DND-41 (cell line): ENCODE measurements around the gene MYO3A.

Experiments
- ATAC-seq: fragments of 200-7000 bp; cut with Tn5 transposase; 3 replicates; pipeline ENCODE4 v1.9.1; 2021; ENCODE audit warnings: low read depth; ENCODE audit not compliant: insufficient read depth
- DNase-seq: peaks from one replicate; pipeline ENCODE4 v3.0.0-alpha.2; 2020
- H2AFZ ChIP-seq: 2 replicates; pipeline ENCODE4 v1.6.0; 2012; ENCODE audit warnings: low read depth, low read length
- H3K27ac ChIP-seq: 2 replicates; pipeline ENCODE4 v1.5.1; 2012; ENCODE audit warnings: low read length, inconsistent platforms
- H3K27me3 ChIP-seq: fragments of 200-600 bp; sonication (generic); 2 replicates; pipeline ENCODE4 v1.6.0; 2012; ENCODE audit warnings: low read length, mild to moderate bottlenecking, inconsistent platforms; ENCODE audit not compliant: insufficient read depth, poor library complexity
- H3K36me3 ChIP-seq: 2 replicates; pipeline ENCODE4 v1.5.1; 2012; ENCODE audit warnings: low read length, inconsistent platforms; ENCODE audit not compliant: insufficient read depth
- H3K4me1 ChIP-seq: 2 replicates; pipeline ENCODE4 v1.5.1; 2012; ENCODE audit warnings: mild to moderate bottlenecking, low read length; ENCODE audit not compliant: insufficient read depth
- H3K4me2 ChIP-seq: 2 replicates; pipeline ENCODE4 v1.6.0; 2012; ENCODE audit warnings: mild to moderate bottlenecking, moderate library complexity, low read length, inconsistent platforms; ENCODE audit not compliant: insufficient read depth
- H3K4me3 ChIP-seq, 2 experiments: fragments of 200-600 bp in 1 of 2; shearing (Covaris generic) in 1 of 2; 2 replicates each; pipeline ENCODE4 v1.5.1; 2012 to 2016; ENCODE audit warnings: inconsistent platforms in 2 of 2, low read length in 2 of 2, mild to moderate bottlenecking in 2 of 2, low read depth in 1 of 2, moderate library complexity in 1 of 2
- H3K79me2 ChIP-seq: 2 replicates; pipeline ENCODE4 v1.6.0; 2012; ENCODE audit warnings: low read length, inconsistent platforms; ENCODE audit not compliant: insufficient read depth
- H3K9ac ChIP-seq: 2 replicates; pipeline ENCODE4 v1.6.0; 2012; ENCODE audit warnings: low read depth, mild to moderate bottlenecking, inconsistent platforms, low read length, moderate library complexity
- H3K9me3 ChIP-seq: 2 replicates; pipeline ENCODE4 v1.5.1; 2012; ENCODE audit warnings: low read length, moderate library complexity, mild to moderate bottlenecking, inconsistent platforms; ENCODE audit not compliant: insufficient read depth, severe bottlenecking
- H4K20me1 ChIP-seq: 2 replicates; pipeline ENCODE4 v1.6.0; 2012; ENCODE audit warnings: low read length; ENCODE audit not compliant: insufficient read depth
- CTCF ChIP-seq: IDR thresholded peaks from 2 replicates; pipeline ENCODE4 v1.5.1; 2012; ENCODE audit warnings: borderline replicate concordance, low read length, moderate library complexity, mild to moderate bottlenecking; ENCODE audit not compliant: poor library complexity, severe bottlenecking; ENCODE audit errors: extremely low read depth
- EZH2 ChIP-seq: IDR thresholded peaks from 3 replicates; pipeline ENCODE4 v1.6.1; 2012; ENCODE audit warnings: borderline replicate concordance, low read depth, mild to moderate bottlenecking, moderate library complexity, low read length, inconsistent platforms; ENCODE audit not compliant: severe bottlenecking

Gene MYO3A

GRCh38 chr10:26024303-26024702 is 90.3 kb downstream of the MYO3A start:
- Histone ChIP-seq H3K9me3 (no peaks in the 10 kb centered on the region), H3K4me2 (no peak overlapping the region), H3K27me3 (peaks cover 4% of the 10 kb centered on the region), H4K20me1 (no peaks in the 10 kb centered on the region), H3K27ac (no peak overlapping the region), H3K4me3 (no peak overlapping the region), H3K4me1 (no peaks in the 10 kb centered on the region), H3K79me2 (no peaks in the 10 kb centered on the region), H3K9ac (no peak overlapping the region), H2AFZ (no peak overlapping the region), H3K36me3 (no peaks in the 10 kb centered on the region)
- DNase-seq, result no peak
- no peak for ATAC-seq
- TF ChIP-seq EZH2 (no peak), CTCF (no peak)

GRCh38 chr10:26025523-26025922 is 91.5 kb downstream of the MYO3A start:
- peaks cover 4% of the 10 kb centered on the region for H3K27me3 ChIP-seq
- no peak overlapping the region for H3K27ac ChIP-seq
- no peaks in the 10 kb centered on the region for H3K4me1 ChIP-seq
- no peak overlapping the region for H3K4me2 ChIP-seq
- ATAC-seq (no peak), DNase-seq (no peak)
- TF ChIP-seq CTCF (no peak), EZH2 (no peak)
- no peak overlapping the region for H3K4me3 ChIP-seq
- no peaks in the 10 kb centered on the region for H3K36me3 ChIP-seq
- H2AFZ ChIP-seq, result no peak overlapping the region
- no peaks in the 10 kb centered on the region for H3K9me3 ChIP-seq
- no peaks in the 10 kb centered on the region for H4K20me1 ChIP-seq
- no peaks in the 10 kb centered on the region for H3K79me2 ChIP-seq
- no peak overlapping the region for H3K9ac ChIP-seq

- H3K36me3 ChIP-seq, result no peaks in the 10 kb centered on the region
- H2AFZ ChIP-seq, result no peak overlapping the region
- DNase-seq (no peak), ATAC-seq (no peak)
- no peaks in the 10 kb centered on the region for H3K9me3 ChIP-seq
- TF ChIP-seq EZH2 (no peak), CTCF (no peak)
- no peaks in the 10 kb centered on the region for H3K4me1 ChIP-seq
- H3K9ac ChIP-seq, result no peak overlapping the region
- H4K20me1 ChIP-seq, result no peaks in the 10 kb centered on the region
- H3K4me3 ChIP-seq, result no peak overlapping the region
- H3K27me3 ChIP-seq, result peaks cover 4% of the 10 kb centered on the region
- H3K4me2 ChIP-seq, result no peak overlapping the region
- no peak overlapping the region for H3K27ac ChIP-seq
- H3K79me2 ChIP-seq, result no peaks in the 10 kb centered on the region
Measured at GRCh38 chr10:26029858-26030257, 95.8 kb downstream of the MYO3A start.

- no peak overlapping the region for H3K4me3 ChIP-seq
- H3K9ac ChIP-seq, result no peak overlapping the region
- H3K4me2 ChIP-seq, result no peak overlapping the region
- no peak overlapping the region for H3K27ac ChIP-seq
- DNase-seq (no peak), ATAC-seq (no peak)
- no peaks in the 10 kb centered on the region for H3K27me3 ChIP-seq
- H3K9me3 ChIP-seq, result no peaks in the 10 kb centered on the region
- no peaks in the 10 kb centered on the region for H3K4me1 ChIP-seq
- H3K36me3 ChIP-seq, result no peaks in the 10 kb centered on the region
- TF ChIP-seq EZH2 (no peak), CTCF (no peak)
- H2AFZ ChIP-seq, result no peak overlapping the region
- no peaks in the 10 kb centered on the region for H3K79me2 ChIP-seq
- no peaks in the 10 kb centered on the region for H4K20me1 ChIP-seq
Measured at GRCh38 chr10:26031300-26031699, 97.3 kb downstream of the MYO3A start.
